ENCODE results near the gene CFAP77.

DNA sequence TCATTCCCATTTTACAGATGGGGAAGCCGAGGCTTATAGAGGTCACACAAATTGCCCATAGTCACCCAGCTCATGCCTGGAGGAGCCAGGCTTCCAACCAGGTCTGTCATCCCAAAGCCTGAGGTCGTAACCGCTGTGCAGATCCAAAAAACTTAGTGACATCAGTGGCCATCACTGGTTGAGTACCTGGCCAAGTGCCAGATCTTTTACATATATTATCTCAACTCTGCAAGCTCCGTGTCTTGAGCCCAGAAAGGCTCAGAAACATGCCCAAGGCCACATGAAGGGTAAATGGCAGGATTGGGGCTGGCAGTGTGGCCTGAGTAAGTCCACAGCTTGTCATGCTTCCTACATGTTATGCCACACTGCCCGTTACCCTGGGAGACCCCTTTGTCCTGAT, 13.5 kb downstream of the CFAP77 start:
- TF ChIP-seq FOSL2 (IDR thresholded peaks at IDR 0.05; ENCODE audit: borderline replicate concordance, low read depth) (no peak), FOXJ3 (CRISPR knock-in tag; IDR thresholded peaks at IDR 0.05) (no peak)
- TF ChIP-seq, protein P1, sequence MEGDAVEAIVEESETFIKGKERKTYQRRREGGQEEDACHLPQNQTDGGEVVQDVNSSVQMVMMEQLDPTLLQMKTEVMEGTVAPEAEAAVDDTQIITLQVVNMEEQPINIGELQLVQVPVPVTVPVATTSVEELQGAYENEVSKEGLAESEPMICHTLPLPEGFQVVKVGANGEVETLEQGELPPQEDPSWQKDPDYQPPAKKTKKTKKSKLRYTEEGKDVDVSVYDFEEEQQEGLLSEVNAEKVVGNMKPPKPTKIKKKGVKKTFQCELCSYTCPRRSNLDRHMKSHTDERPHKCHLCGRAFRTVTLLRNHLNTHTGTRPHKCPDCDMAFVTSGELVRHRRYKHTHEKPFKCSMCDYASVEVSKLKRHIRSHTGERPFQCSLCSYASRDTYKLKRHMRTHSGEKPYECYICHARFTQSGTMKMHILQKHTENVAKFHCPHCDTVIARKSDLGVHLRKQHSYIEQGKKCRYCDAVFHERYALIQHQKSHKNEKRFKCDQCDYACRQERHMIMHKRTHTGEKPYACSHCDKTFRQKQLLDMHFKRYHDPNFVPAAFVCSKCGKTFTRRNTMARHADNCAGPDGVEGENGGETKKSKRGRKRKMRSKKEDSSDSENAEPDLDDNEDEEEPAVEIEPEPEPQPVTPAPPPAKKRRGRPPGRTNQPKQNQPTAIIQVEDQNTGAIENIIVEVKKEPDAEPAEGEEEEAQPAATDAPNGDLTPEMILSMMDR (IDR thresholded peaks at IDR 0.05): no peak
